PFSK-1 (cell line): ENCODE measurements around the gene RHOT2.

Experiments used
- FOXP2 ChIP-seq: optimal IDR thresholded peaks from 2 replicates; pipeline ENCODE3; 2011; ENCODE audit warnings: borderline replicate concordance, control low read depth, inconsistent platforms; ENCODE audit not compliant: insufficient read depth; ENCODE audit errors: extremely low read length, extremely low read depth
- POLR2AphosphoS5 ChIP-seq: IDR thresholded peaks from 2 replicates; pipeline ENCODE4 v1.6.1; 2012; ENCODE audit warnings: low read depth, mild to moderate bottlenecking, control low read depth, low read length, moderate library complexity
- SIN3A ChIP-seq: IDR thresholded peaks from 2 replicates; pipeline ENCODE4 v1.6.1; 2012; ENCODE audit warnings: mild to moderate bottlenecking, low read length, moderate library complexity, borderline replicate concordance; ENCODE audit not compliant: insufficient read depth
- TAF1 ChIP-seq: IDR thresholded peaks from 2 replicates; pipeline ENCODE4 v1.6.1; 2012; ENCODE audit warnings: low read length, control low read depth, borderline replicate concordance; ENCODE audit not compliant: insufficient read depth
- TF ChIP-seq, protein P1 (sequence below), 2 experiments: IDR thresholded peaks; 2 replicates each; pipeline versions ENCODE4 v1.6.1 to v1.8.0; 2011 to 2012; ENCODE audit warnings: low read depth in 2 of 2, low read length in 2 of 2, control low read depth in 1 of 2, inconsistent platforms in 1 of 2, mild to moderate bottlenecking in 1 of 2, moderate library complexity in 1 of 2; ENCODE audit not compliant: insufficient read depth in 1 of 2

RHOT2 gene

DNA sequence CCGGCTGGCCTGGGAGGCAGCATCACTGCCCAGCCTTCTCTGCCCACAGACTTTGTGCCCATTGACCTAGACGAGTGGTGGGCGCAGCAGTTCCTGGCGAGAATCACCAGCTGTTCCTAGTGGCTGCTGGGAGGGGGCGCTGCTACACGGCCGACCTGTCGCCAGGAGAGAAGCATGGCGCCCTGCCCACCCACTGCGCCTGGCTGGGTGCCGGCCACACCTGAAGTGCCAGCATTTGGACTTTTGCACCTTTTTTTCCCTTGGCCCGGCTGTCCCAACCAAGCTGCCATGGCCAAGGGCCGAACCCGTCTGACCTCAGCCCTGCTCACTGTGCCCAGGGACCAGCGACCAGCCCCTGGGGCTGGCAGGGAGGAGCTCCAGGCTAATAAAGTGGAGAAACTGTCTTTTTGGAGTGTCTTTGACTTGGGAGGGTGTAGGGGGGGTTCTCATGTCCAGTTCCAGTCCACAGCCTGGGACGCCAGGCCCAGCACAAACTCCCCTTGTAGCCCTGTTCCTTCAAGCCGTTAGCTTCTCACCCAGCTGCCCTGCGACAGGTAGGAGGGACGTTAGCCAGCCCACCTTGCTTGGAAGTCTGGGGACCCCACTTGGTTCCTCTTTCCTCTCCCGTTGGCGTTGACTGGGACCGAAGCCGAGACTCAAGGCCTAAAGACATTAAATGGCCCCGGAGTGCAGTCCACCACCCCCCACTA, 19.7 kb upstream of the RHOT2 start:
- TF ChIP-seq TAF1 (no peak), POLR2AphosphoS5 (no peak), FOXP2 (no peak), SIN3A (no peak)
- TF ChIP-seq, protein P1, sequence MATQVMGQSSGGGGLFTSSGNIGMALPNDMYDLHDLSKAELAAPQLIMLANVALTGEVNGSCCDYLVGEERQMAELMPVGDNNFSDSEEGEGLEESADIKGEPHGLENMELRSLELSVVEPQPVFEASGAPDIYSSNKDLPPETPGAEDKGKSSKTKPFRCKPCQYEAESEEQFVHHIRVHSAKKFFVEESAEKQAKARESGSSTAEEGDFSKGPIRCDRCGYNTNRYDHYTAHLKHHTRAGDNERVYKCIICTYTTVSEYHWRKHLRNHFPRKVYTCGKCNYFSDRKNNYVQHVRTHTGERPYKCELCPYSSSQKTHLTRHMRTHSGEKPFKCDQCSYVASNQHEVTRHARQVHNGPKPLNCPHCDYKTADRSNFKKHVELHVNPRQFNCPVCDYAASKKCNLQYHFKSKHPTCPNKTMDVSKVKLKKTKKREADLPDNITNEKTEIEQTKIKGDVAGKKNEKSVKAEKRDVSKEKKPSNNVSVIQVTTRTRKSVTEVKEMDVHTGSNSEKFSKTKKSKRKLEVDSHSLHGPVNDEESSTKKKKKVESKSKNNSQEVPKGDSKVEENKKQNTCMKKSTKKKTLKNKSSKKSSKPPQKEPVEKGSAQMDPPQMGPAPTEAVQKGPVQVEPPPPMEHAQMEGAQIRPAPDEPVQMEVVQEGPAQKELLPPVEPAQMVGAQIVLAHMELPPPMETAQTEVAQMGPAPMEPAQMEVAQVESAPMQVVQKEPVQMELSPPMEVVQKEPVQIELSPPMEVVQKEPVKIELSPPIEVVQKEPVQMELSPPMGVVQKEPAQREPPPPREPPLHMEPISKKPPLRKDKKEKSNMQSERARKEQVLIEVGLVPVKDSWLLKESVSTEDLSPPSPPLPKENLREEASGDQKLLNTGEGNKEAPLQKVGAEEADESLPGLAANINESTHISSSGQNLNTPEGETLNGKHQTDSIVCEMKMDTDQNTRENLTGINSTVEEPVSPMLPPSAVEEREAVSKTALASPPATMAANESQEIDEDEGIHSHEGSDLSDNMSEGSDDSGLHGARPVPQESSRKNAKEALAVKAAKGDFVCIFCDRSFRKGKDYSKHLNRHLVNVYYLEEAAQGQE (IDR thresholded peaks at IDR 0.05; ENCODE audit: insufficient read depth in 1 of 2, low read depth in 2 of 2, low read length in 2 of 2): no peak

GRCh38 chr16:648781-649589, 18.9 kb upstream of the RHOT2 start, which contains the start of gene WDR90:
WDR90 (plus strand) TSS chr16:649365; CDS start chr16:649417, 52 bp downstream.
- TF ChIP-seq, protein P1 (IDR thresholded peaks at IDR 0.05; ENCODE audit: insufficient read depth in 1 of 2, low read depth in 2 of 2, low read length in 2 of 2): no peak
- TF ChIP-seq FOXP2 (no peak), SIN3A (no peak), TAF1 (no peak), POLR2AphosphoS5 (no peak)

- TF ChIP-seq, protein P1 (IDR thresholded peaks at IDR 0.05; ENCODE audit: insufficient read depth in 1 of 2, low read depth in 2 of 2, low read length in 2 of 2): no peak
- TF ChIP-seq TAF1 (no peak), FOXP2 (no peak), SIN3A (no peak), POLR2AphosphoS5 (no peak)
These were observed 18.3 kb upstream of the RHOT2 start for GRCh38 chr16:649631-650030.

DNA sequence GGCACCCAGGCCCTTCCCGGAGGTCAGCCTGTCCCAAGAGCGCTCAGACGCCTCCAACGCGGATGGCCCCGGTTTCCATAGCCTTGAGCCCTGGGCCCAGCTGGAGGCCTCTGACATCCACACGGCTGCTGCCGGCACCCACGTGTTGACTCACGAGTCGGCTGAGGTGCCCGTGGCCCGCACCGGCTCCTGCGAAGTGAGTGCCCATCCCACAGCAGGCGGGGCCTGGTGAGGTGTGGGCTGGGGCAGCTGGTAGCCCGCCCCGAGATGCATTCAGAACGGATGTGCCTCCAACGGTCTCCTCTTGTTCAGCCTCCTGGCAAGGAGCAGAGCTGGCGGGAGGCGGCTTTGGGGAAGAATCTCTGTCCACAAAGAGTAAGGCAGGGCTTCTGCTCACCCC, 16.1 kb upstream of the RHOT2 start:
- TF ChIP-seq TAF1 (no peak), SIN3A (no peak), FOXP2 (no peak), POLR2AphosphoS5 (no peak)
- TF ChIP-seq, protein P1 (IDR thresholded peaks at IDR 0.05; ENCODE audit: insufficient read depth in 1 of 2, low read depth in 2 of 2, low read length in 2 of 2): no peak
